GM18909 (cell line): ENCODE results near the gene NCOR1.
A peak's percentile ranks its signal among the peaks of the same experiment; 100 is the strongest.

Experiments
- ATAC-seq: cut with Tn5 transposase; IDR thresholded peaks from one replicate; pipeline ENCODE4 v1.9.1; 2021; ENCODE audit warnings: mild to moderate bottlenecking; ENCODE audit not compliant: unreplicated experiment, poor library complexity

Gene NCOR1

DNA sequence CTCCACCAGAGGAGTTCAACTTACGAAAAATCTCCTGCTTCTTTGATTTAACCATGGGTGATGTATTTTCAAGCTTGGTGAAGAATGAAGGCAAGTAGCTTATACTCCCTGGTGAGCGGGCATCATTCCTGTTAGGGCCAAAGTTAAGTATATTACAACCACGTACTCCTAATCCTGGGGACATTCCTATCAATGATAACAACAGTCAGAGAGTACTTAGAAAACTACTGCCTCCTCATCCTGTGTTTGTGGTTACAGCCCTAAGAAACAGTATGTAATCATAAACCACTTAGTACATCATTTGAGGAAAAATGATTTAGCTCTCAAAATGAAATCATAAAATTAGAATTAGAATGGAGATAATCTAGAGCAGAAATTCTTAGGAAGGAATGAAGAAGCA, 168.4 kb downstream of the NCOR1 start:
- no peak for ATAC-seq

DNA sequence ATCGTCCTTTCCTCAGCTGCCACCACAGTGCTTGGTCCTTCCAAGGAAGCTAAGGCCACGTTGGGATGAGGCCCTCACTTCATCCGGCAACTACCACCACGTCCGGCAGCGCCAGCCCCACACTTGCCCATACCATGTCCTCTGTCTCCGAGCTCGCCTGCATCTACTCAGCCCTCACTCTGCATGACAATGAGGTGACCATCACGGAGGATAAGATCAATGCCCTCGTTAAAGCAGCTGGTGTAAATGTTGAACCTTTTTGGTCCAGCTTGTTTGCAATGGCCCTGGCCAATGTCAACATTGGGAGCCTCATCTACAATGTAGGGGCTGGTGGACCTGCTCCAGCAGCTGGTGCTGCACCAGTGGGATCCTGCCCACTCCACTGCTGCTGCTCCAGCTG, 170.8 kb downstream of the NCOR1 start:
- no peak for ATAC-seq

- ATAC-seq = no peak
Measured at GRCh38 chr17:16040710-16041251, 174.6 kb downstream of the NCOR1 start.

DNA sequence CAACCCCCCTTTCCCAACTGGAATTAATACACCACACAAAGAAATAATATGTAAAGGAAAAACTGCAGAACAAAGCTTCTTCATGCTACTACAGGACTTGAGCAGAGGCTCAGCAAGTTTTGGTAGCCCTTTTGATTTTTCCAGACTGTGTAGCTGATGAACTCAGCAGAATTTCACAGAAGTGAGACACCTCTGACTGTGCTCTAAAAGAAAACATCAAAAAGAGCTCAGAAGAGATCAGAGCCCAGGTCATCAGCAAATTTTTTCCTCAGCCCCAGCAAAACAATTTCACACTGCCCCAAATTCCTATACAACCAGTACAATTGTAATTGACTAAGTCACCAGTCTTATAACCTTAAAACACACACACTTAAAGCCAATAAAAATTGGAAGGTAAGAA, 177.7 kb downstream of the NCOR1 start:
- no peak for ATAC-seq

DNA sequence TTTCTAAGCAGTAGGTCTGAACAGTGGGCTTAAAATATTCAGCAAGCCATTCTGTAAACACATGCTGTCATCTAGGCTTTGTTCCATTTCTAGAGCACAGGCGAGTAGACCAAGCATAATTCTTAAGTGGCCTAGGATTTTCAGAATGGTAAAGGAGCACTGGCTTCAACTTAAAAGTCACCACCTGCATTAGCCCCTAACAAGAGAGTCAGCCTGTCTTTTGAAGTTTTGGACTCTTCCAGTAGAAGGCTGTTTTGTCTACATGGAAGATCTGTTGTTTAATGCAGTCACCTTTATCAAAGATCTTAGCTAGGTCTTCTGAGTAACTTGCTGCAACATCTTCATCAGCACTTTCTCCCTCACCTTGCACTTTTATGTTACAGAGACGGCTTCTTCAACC, 179.1 kb downstream of the NCOR1 start:
- no peak for ATAC-seq

DNA sequence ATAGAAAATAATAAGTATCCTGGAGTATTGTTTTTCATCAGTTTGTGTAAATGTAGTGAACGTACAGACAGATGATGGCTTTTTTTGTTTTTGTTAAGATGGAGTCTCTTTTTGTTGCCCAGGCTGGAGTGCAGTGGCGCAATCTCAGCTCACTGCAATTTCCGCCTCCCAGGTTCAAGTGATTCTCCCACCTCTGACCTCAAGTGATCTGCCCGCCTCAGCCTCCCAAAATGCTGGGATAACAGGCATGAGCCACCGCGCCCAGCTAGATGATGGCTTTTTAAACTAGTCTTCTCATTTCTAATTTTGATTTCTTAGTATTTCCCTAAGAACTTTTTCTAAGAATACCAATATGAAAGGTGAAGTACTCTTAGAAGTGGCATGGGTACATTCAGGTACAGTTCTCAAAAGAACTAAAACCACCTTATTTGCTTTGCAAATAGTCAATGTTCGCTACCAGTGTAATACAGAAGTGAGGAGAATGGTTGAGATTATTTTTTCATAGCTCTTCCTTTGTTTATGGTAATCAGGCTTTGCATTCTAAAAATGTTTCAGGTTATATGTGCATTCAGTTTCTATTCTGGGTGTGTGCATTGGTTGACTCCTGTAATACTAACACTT, 181.5 kb downstream of the NCOR1 start:
- ATAC-seq = no peak

DNA sequence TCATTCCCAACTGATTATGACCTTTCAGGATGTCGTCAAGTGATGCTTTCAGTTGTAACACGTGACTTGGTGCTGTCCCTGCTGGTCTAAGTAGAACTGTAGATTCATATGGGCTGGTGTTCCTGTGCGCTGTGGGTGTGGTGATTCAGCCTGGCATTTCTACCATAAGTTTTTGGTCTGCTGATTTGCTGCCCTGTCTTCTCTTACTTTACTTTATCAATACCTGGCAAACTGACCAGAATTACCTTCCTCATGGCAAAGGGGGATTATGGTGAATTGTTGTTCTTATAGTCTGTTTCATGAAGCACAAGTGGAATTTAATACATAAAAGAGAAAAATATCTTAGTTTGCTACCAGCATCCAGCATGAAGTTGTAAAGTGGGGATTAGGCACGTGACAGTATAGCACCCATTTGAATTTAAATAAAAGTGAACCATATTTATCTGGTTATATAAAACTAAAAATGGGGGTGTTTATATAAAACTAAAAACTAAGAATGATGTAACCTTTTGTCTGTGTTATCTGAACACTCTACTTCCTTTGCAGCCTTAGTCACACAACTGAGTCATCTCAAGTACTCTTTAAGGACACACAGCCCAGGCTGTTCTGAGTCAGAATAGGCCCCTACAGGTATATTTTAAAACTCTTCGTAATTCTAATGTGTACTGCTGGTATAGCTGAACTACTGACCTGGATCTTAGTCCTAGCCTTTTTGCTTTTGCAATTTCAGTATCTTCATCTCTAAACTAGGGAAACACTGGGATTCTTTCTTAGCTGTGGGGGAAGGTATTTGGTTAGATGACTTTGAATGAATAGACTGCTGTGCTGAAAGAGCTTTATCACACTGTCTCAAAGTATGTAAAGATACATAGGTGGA, 187.4 kb downstream of the NCOR1 start:
- peak; percentile 71 for ATAC-seq

GRCh38 chr17:16026895-16027294, 188.4 kb downstream of the NCOR1 start:
- ATAC-seq = no peak

- no peak for ATAC-seq
Measured at GRCh38 chr17:16025202-16025601, 190.1 kb downstream of the NCOR1 start.

DNA sequence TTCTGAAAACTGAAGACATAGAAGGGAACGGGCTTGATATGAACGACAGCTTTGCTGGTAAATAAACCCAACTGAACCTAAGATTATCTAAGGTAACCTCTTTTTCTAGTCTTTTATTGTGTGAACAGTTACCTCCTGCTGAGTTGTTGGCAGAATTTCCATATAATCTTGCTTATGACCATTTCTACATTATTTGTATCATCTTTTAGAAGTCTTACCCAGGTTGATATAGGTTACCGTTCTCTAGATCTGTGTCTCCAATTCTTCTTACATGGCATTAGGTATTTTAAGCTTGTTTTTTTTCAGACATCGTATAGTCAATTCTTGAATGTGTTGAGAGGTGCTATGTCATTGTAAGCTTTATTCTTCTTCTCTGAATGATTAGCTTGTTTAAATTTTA, 191.5 kb downstream of the NCOR1 start:
- ATAC-seq = no peak

DNA sequence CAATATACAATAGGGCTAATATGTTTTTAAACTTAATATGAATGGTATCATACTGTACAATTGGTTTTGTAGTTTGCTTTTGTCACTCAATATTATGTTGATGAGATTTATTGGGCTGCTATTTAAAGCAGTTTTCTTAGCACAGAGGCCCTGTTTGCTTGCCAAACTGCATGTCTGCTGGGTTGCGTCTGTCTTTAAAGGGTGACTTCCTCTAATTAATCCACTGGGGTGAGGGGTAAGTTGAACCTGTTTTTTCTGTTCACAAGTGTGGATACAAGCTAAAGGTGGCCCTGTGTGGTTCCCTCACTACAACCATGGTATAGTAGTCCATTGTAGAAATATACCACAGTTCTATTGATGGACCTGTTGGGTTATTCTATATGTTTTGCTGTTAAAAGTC, 196.0 kb downstream of the NCOR1 start:
- ATAC-seq = no peak

GRCh38 chr17:16013943-16014407, 201.4 kb downstream of the NCOR1 start:
- ATAC-seq = no peak

DNA sequence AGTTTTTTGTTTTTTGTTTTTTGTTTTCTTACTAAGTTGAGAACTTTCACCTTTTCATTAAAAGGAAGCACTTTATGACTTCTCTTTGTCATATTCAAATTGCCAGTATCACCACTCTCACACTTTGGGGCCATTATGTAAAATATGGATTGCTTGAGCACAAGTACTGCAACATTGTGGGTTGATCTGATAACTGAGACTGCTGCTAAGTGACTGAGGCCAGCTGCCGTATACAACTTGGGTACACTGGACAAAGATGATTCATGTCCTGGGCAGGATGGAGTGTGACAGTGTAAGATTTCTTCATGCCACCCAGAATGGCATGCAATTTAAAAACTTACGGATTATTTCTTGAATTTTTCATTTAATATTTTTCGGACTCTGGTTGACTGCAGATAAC, 207.9 kb downstream of the NCOR1 start:
- ATAC-seq = no peak

DNA sequence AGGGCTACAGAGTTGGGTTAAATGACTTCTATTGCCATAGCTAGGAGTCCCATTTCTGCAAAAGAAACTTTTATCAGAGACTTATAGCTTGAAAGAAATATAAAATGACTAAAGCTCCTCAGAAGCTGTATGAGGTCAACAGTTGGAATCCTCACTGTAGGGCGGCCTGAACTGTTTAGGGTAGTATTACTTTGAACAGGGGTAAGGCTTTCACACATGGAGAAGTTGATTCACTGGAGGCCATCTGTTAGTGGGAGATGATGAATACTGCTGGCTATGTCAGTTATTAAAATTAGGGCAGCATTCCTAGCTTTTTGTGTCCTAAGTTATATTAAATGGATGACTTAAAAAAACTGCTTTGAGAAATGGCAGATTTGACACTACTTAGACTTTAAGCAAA, 209.7 kb downstream of the NCOR1 start:
- ATAC-seq = no peak

DNA sequence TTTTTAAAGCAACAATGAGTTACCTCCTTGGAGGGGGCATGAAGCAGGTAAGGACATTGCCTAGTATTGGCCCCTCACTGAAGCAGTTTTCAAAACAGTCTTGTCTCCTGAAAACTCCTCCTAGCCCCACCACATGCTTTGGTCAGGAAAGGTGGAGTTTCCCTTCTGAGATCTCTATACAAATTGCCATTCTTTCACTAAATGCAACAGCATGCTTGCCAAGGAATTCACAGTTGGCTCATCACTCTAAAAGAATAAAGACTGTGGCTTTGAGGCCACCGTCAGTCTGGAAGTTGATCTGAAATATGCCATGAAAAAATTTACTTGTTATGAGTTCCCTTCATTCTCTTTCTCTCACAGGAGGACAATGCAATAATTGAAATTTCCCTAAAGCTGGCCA, 211.5 kb downstream of the NCOR1 start:
- no peak for ATAC-seq

GRCh38 chr17:16002708-16003260, 212.6 kb downstream of the NCOR1 start:
- ATAC-seq = no peak

GRCh38 chr17:16001226-16001897, 214.0 kb downstream of the NCOR1 start:
- ATAC-seq = no peak

- ATAC-seq = peak; percentile 46
Measured at GRCh38 chr17:15999974-16000827, 215.1 kb downstream of the NCOR1 start.

DNA sequence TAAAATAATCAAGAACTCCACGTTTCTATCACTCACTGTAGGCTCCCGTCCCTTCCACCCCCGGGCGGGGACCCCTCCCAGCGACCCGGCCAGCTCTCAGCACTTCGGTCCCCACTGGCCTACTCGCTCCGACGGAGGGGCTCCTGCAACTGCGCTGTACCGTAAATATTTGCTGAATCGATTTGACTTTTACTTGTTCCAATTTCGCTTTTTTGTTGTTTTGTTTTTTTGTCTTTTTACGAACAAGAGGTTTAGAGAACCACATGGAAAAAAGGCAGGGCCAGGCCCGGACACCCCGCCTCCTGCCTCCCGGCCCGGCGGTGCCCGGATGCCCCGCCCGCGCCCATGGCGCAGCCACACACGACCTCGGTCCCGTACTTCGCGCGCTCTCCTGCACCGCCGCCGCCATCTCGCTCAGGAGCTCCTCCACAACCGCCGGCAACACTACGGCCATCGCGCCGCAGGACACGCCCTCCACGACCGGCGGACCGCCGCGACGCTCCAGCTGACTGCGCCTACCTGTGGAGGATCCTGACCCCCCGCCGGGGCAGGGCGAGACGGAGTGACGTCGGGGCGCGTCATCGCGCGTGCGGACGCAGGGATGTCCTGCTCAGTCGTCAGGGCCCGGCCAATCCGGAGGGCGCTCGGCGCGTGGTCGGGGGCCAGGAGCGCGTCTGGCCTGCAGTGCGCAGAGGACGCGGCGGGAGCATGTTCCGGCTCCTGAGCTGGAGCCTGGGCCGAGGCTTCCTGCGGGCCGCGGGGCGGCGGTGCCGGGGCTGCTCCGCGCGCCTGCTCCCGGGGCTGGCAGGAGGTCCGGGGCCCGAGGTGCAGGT, 216.0 kb downstream of the NCOR1 start, which contains the start of the genes TTC19 and ZSWIM7:
Gene TTC19 (plus strand): TSS at position 684 of the 833 bp plus-strand sequence. CDS start 25 bp downstream, at position 709.
Gene ZSWIM7 (minus strand): TSS at position 564 of the 833 bp plus-strand sequence. CDS start 110 bp downstream, at position 454.
- ATAC-seq = peak; percentile 95
